ENCODE measurements around the gene ARHGAP8. TPM values are rescaled to one million over a fixed set of nuclear protein-coding genes. Genes with fewer than 3 reads are reported as not detected.

Gene ARHGAP8
- total RNA-seq, 1 donor from 2014 or later, result 18.1 TPM

DNA sequence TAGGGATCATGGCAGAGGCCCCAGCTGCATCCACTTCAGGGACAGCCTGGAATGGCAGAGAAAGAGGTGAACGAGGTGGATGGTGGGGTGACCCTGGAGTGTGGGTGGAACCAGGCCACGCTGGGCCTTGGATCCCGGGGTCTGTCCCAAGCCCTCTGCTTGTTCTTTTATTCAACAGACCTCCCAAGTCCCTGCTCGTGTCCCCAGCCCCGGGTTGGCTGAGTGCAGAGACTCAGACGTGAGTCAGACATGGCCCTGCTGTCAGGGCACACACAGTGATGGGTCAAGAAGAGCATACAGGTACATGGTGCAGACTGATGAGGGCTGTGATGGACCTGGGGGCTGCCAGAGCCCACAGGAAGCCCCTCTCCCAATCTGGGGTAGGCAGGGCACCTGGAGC is 6.6 kb downstream of the ARHGAP8 start:
- no peaks in the 10 kb centered on the region for H3K9me3 ChIP-seq
- DNase-seq, result no peak
- H3K27ac ChIP-seq, result no peak overlapping the region
- H3K36me3 ChIP-seq, result no peaks in the 10 kb centered on the region
- H3K27me3 ChIP-seq, result peaks cover 7% of the 10 kb centered on the region
- no peak for ATAC-seq
- no peaks in the 10 kb centered on the region for H3K4me1 ChIP-seq
- no peak overlapping the region for H3K4me3 ChIP-seq
- TF ChIP-seq CTCF (IDR thresholded peaks at IDR 0.05), result no peak
- intact Hi-C loops (cut with DNase I), result no loop called here

- intact Hi-C loops (cut with DNase I), result no loop called here
- Histone ChIP-seq H3K27ac (no peak overlapping the region), H3K4me3 (no peak overlapping the region), H3K36me3 (no peaks in the 10 kb centered on the region), H3K9me3 (no peaks in the 10 kb centered on the region), H3K27me3 (peaks cover 6% of the 10 kb centered on the region), H3K4me1 (no peaks in the 10 kb centered on the region)
- ATAC-seq, result no peak
- no peak for TF ChIP-seq CTCF (IDR thresholded peaks at IDR 0.05)
- DNase-seq, result no peak
Measured at GRCh38 chr22:44759430-44760310, 7.3 kb downstream of the ARHGAP8 start.

GRCh38 chr22:44760476-44760875 is 8.1 kb downstream of the ARHGAP8 start:
- Histone ChIP-seq H3K4me1 (no peaks in the 10 kb centered on the region), H3K27ac (no peak overlapping the region), H3K9me3 (no peaks in the 10 kb centered on the region), H3K27me3 (peaks cover 3% of the 10 kb centered on the region), H3K4me3 (no peak overlapping the region), H3K36me3 (no peaks in the 10 kb centered on the region)
- TF ChIP-seq CTCF (IDR thresholded peaks at IDR 0.05), result no peak
- no peak for ATAC-seq
- intact Hi-C loops (cut with DNase I), result no loop called here
- no peak for DNase-seq

DNA sequence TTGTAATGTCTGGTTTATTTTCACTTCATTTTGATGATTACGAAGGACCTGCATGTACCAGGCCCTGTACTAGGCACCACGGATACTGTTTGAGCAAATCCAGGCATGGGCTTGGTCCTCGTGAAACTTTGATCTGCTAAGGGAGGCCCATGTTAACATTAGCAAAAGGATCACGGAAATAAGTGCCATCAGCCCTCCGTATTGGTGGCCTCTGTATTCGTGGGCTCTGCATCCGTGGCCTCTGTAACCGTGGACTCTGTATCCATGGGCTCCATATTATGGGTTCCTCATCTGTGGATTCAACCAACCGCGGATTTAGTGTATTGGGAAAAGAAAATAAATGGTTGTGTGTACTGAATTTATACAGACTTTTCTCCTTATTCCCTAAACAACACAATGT is 8.7 kb downstream of the ARHGAP8 start:
- H3K27ac ChIP-seq, result no peak overlapping the region
- intact Hi-C loops (cut with DNase I), result no loop called here
- no peak overlapping the region for H3K4me3 ChIP-seq
- ATAC-seq (no peak), DNase-seq (no peak)
- H3K36me3 ChIP-seq, result no peaks in the 10 kb centered on the region
- H3K27me3 ChIP-seq, result no peaks in the 10 kb centered on the region
- H3K4me1 ChIP-seq, result no peaks in the 10 kb centered on the region
- no peaks in the 10 kb centered on the region for H3K9me3 ChIP-seq
- no peak for TF ChIP-seq CTCF (IDR thresholded peaks at IDR 0.05)

- TF ChIP-seq CTCF (IDR thresholded peaks at IDR 0.05), result no peak
- ATAC-seq, result no peak
- DNase-seq, result no peak
- Histone ChIP-seq H3K4me3 (no peak overlapping the region), H3K4me1 (no peaks in the 10 kb centered on the region), H3K27ac (no peak overlapping the region), H3K9me3 (no peaks in the 10 kb centered on the region), H3K27me3 (no peaks in the 10 kb centered on the region), H3K36me3 (no peaks in the 10 kb centered on the region)
- intact Hi-C loops (cut with DNase I), result no loop called here
Measured at GRCh38 chr22:44764373-44764772, 12.0 kb downstream of the ARHGAP8 start.

All from upper lobe of right lung (tissue), 1 donor.